HG03060 (cell line): Measurements from ENCODE around the gene C1orf159.
"Not testable (repeated sequence)": the region's sequence is repeated elsewhere in the genome, so short reads cannot be mapped to it uniquely, and the experiment has no call there.

Experiments used
- ATAC-seq: cut with Tn5 transposase; IDR thresholded peaks from one replicate; pipeline ENCODE4 v1.9.1; 2021; ENCODE audit warnings: low read depth, moderate number of reproducible peaks; ENCODE audit not compliant: unreplicated experiment

C1orf159 gene

GRCh38 chr1:1069711-1070676 lies 45.9 kb downstream of the C1orf159 start:
- ATAC-seq: no peak

- no peak for ATAC-seq
Measured at GRCh38 chr1:1069056-1069710, 46.7 kb downstream of the C1orf159 start.

- ATAC-seq: no peak
Measured at GRCh38 chr1:1068517-1069055, 47.3 kb downstream of the C1orf159 start.

GRCh38 chr1:1067860-1068516 lies 47.9 kb downstream of the C1orf159 start:
- ATAC-seq: no peak

- ATAC-seq: no peak
Measured at GRCh38 chr1:1067284-1067859, 48.5 kb downstream of the C1orf159 start.

- ATAC-seq: no peak
Measured at GRCh38 chr1:1066403-1067283, 49.2 kb downstream of the C1orf159 start.

GRCh38 chr1:1065940-1066304 lies 50.0 kb downstream of the C1orf159 start:
- ATAC-seq: not testable (repeated sequence)

- ATAC-seq: no peak
Measured at GRCh38 chr1:1065265-1065939, 50.5 kb downstream of the C1orf159 start.

GRCh38 chr1:1063945-1064831 lies 51.7 kb downstream of the C1orf159 start:
- peak; percentile 37 for ATAC-seq

- ATAC-seq: no peak
Measured at GRCh38 chr1:1063261-1063944, 52.5 kb downstream of the C1orf159 start.

GRCh38 chr1:1062348-1063163 lies 53.3 kb downstream of the C1orf159 start:
- no peak for ATAC-seq

- ATAC-seq: no peak
Measured at GRCh38 chr1:1061682-1062345, 54.1 kb downstream of the C1orf159 start.

GRCh38 chr1:1060281-1061000 lies 55.4 kb downstream of the C1orf159 start:
- no peak for ATAC-seq

- ATAC-seq: no peak
Measured at GRCh38 chr1:1059494-1060280, 56.2 kb downstream of the C1orf159 start.
